WERI-Rb-1 (cell line): ENCODE measurements around the gene MTRF1.
"Not testable (repeated sequence)": the region's sequence is repeated elsewhere in the genome, so short reads cannot be mapped to it uniquely, and the experiment has no call there.

Experiments
- DNase-seq: peaks from one replicate; pipeline ENCODE4 v3.0.0-alpha.2; 2020
- H3K27ac ChIP-seq: fragments of 250-450 bp; sonication (Bioruptor Pico); 2 replicates; pipeline ENCODE4 v1.5.1; 2020; ENCODE audit warnings: mild to moderate bottlenecking, moderate library complexity
- H3K27me3 ChIP-seq: fragments of 250-450 bp; sonication (Bioruptor Pico); 2 replicates; pipeline ENCODE4 v1.5.1; 2021; ENCODE audit warnings: mild to moderate bottlenecking, low read depth, moderate library complexity; ENCODE audit not compliant: insufficient read depth, severe bottlenecking
- H3K36me3 ChIP-seq: fragments of 250-450 bp; sonication (Bioruptor Pico); 2 replicates; pipeline ENCODE4 v1.5.1; 2020; ENCODE audit warnings: mild to moderate bottlenecking, moderate library complexity
- H3K4me3 ChIP-seq: 2 replicates; pipeline ENCODE4 v1.5.1; 2011; ENCODE audit warnings: low read depth, mild to moderate bottlenecking, control low read depth, low read length
- H3K9me3 ChIP-seq: fragments of 250-450 bp; sonication (Bioruptor Pico); 2 replicates; pipeline ENCODE4 v1.5.1; 2021; ENCODE audit warnings: mild to moderate bottlenecking, moderate library complexity; ENCODE audit not compliant: severe bottlenecking
- TF ChIP-seq, protein P1 (sequence below): IDR thresholded peaks from 2 replicates; pipeline ENCODE4 v1.5.1; 2011; ENCODE audit warnings: low read depth, mild to moderate bottlenecking, control low read depth, inconsistent platforms, low read length

Gene MTRF1

DNA sequence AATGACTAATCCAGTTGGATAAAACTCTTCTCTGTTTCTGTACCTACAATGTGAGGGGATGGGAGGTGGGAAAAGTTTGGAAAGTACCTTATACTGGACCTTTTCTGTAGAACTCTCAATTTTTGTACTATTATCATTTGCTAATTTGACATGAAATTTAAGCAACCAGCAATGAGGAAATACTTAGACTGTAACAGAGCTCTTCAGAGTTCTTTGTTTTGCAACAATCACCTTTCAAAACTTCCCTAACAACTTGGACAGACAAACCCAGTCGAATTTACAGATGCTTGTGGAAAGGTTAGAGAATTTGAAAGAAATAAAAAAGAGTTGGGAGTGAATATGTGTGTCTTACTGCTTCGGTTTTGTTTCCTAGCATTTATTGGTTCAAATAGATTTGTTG is 85.8 kb downstream of the MTRF1 start:
- DNase-seq = no peak
- Histone ChIP-seq H3K27ac (no peak overlapping the region), H3K4me3 (no peak overlapping the region), H3K36me3 (no peaks in the 10 kb centered on the region), H3K27me3 (no peaks in the 10 kb centered on the region), H3K9me3 (no peaks in the 10 kb centered on the region)
- TF ChIP-seq, protein P1, sequence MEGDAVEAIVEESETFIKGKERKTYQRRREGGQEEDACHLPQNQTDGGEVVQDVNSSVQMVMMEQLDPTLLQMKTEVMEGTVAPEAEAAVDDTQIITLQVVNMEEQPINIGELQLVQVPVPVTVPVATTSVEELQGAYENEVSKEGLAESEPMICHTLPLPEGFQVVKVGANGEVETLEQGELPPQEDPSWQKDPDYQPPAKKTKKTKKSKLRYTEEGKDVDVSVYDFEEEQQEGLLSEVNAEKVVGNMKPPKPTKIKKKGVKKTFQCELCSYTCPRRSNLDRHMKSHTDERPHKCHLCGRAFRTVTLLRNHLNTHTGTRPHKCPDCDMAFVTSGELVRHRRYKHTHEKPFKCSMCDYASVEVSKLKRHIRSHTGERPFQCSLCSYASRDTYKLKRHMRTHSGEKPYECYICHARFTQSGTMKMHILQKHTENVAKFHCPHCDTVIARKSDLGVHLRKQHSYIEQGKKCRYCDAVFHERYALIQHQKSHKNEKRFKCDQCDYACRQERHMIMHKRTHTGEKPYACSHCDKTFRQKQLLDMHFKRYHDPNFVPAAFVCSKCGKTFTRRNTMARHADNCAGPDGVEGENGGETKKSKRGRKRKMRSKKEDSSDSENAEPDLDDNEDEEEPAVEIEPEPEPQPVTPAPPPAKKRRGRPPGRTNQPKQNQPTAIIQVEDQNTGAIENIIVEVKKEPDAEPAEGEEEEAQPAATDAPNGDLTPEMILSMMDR = no peak

DNA sequence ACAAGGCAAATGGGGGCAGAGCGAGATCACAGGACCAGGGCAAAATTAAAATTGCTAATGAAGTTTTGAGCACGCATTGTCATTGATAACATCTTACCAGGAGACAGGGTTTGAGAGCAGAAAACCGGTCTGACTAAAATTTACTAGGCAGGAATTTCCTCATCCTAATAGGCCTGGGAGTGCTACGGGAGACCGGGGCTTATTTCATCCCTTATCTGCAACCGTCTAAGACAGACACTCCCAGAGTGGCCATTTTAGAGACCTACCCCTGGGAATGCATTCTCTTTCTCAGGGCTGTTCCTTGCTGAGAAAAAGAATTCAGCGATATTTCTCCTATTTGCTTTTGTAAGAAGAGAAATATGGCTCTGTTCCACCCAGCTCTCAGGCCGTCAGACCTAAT is 87.8 kb downstream of the MTRF1 start:
- DNase-seq, H3K27me3 ChIP-seq, H3K9me3 ChIP-seq, H3K36me3 ChIP-seq, H3K4me3 ChIP-seq, H3K27ac ChIP-seq: not testable (repeated sequence)
